HG03565 (cell line): ENCODE data around the gene OR2V2.

ENCODE experiments used
- ATAC-seq: cut with Tn5 transposase; IDR thresholded peaks from one replicate; pipeline ENCODE4 v1.9.1; 2021; ENCODE audit warnings: mild to moderate bottlenecking, moderate library complexity; ENCODE audit not compliant: unreplicated experiment

The OR2V2 gene

DNA sequence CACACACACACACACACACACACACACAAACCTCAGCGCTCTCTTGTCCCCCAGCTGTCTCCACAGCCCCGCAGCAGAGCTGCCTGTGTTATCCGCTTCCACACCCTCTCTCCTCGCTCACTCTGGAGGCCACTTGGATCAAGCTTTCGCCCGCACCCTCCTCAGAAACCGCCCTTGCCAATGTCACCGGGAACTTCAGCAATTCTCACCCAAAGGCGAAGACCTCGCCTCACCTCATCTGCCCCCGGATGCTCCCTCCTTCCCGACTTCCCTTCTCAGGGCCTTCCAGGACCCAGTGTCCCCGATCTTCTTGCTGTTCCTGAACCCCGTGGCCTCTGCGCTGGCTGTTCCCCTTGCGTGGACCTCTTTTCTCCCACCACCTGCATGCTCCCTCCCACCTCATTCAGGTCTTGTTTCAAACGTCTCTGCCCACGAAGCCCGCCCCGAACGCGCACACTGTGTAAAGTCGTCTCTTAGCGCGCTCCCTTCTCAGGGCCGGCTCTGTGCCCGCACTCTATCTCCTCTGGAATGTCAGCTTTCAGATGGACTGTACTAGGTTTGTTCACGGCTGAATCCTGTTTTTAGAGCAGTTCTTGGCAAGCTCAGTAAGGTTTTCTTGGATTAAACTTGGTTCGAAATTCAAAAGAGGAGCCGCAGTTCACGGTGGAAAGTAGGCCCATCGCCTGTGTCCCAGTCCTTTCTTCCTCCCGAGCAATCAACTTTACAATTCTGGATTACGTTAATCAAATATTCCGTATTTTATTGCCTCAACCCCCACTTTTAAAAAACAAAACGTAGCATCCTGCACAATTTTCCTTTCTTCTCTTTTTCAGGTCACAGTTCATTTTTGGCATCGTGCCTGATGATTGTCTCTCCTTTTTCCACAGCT, 58.6 kb downstream of the OR2V2 start:
- no peak for ATAC-seq

DNA sequence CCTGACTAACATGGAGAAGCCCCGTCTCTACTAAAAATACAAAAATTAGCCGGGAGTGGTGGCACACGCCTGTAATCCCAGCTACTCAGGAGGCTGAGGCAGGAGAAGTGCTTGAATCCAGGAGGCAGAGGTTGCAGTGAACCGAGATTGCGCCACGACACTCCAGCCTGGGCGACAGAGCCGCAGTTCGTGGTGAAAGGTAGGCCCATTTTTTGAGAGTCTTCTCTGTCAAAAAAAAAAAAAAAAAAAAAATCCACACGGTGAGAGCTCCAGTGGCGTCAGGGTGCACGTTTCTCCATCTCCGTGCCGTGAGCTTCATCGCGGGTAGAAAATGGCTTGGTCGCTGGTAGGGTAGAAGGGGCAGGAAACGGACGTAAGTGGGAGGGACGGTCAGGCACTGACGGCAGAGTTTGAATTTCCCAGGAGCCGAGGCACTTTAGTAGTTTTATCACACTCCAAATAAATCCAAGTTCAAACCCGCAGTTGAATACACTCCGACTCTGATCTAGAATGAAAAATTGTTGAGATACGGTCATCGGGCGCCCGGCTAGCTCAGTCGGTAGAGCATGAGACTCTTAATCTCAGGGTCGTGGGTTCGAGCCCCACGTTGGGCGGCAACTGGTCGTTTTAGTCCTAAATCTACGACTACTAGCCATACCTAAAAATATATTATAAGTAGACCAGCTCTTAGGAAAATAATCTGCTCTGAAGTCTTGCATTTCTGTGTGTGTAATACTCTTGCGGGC, 60.0 kb downstream of the OR2V2 start:
- peak; percentile 28 for ATAC-seq

DNA sequence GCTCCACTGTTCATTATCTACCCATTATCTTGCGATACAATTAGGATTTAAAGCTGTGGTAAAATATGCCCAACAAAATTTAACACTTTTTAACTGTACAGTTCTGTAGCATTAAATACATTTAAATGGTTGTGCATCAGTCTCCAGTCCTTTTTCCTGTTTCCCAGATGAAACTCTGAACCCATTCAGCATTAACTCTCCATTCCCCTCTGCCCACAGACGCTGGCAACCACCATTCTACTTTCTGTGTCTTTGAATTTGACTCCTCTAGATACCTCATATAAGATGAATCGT, 60.5 kb downstream of the OR2V2 start:
- ATAC-seq, result no peak
